RKO (cell line): Measurements from ENCODE around the gene PPM1G.
A peak's percentile ranks its signal among the peaks of the same experiment; 100 is the strongest.
"Not testable (repeated sequence)": the region's sequence is repeated elsewhere in the genome, so short reads cannot be mapped to it uniquely, and the experiment has no call there.

ENCODE experiments used
- DNase-seq: peaks from one replicate; pipeline ENCODE4 v3.0.0-alpha.2; 2016; ENCODE audit warnings: low spot score

PPM1G gene, protein sequence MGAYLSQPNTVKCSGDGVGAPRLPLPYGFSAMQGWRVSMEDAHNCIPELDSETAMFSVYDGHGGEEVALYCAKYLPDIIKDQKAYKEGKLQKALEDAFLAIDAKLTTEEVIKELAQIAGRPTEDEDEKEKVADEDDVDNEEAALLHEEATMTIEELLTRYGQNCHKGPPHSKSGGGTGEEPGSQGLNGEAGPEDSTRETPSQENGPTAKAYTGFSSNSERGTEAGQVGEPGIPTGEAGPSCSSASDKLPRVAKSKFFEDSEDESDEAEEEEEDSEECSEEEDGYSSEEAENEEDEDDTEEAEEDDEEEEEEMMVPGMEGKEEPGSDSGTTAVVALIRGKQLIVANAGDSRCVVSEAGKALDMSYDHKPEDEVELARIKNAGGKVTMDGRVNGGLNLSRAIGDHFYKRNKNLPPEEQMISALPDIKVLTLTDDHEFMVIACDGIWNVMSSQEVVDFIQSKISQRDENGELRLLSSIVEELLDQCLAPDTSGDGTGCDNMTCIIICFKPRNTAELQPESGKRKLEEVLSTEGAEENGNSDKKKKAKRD

DNA sequence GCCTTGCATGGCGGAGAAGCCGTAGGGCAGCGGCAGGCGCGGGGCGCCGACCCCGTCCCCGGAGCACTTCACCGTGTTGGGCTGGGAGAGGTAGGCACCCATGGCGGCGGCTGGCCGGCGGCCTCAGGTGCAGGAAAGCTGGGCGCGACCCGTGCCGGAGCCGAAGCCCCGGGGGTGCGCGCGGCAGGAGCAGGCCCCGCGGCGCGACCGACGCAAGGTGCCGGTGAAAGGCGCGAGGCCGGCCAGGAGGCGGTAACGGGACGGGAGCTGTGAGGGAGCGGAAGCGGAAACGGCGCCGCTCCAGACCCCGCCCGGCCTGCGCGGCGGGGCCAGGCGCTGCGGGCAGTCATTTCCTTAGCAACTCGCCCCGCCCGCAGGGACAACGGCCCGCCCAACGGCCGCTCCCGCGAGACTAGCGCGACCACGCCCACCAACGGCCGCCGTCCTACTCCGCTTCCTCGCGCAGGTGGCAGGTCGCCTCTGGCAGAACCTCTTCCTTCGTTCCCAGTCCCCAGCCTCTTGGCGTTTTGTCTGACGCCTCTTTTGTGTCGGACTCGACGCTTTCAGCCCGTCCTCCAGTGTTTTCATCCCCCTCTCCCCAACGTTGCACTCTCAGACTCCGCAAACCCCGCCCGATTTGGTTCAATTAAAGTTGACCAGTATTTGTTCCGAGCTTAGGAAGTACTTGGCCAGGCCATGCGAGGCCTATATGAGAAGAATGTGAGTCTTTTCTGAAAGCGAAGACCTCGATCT is at the start of gene PPM1G:
Gene PPM1G, minus strand, starts transcription at position 271 of the 753 bp plus-strand sequence. Its CDS starts 169 bp downstream, at position 102.
- DNase-seq: peak; percentile 95

DNA sequence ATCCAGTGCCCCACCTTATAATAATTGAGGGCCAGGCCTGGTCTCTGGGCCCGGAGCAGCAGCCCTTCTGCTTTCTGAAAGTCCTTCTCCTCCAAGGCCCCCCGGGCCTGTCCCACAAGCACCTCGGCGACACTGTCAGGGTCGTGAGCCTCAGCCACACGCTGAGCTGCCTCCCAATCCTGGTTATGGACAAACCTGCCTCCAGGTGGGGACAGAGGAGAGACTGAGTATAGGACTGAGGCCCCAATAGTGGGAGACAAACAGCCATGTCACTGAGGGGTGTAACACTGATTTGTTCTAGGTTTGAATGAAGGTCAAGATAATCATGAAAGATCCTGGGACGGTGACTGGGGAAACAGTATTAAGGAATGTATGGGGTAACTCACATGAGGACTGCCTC is 44.6 kb upstream of the PPM1G start:
- no peak for DNase-seq

DNA sequence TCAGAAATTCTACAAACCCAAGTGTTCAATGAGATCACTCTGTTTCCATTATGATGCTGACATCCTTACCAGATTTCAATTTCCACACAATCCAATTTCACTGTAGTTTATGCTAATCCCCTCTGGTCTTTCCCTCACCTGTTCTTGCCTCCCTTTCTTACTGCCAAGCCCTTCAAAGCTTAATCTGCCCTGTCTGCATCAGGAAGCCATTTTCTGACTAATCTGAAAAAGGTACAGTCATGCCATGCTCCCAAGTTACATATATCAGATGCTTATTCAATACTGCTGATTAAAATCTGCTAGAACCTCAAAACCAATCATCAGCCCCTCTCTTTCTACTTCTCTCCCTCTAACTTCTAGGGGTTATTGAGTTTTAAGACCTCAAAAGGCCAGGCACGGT is 41.7 kb upstream of the PPM1G start:
- DNase-seq: no peak

DNA sequence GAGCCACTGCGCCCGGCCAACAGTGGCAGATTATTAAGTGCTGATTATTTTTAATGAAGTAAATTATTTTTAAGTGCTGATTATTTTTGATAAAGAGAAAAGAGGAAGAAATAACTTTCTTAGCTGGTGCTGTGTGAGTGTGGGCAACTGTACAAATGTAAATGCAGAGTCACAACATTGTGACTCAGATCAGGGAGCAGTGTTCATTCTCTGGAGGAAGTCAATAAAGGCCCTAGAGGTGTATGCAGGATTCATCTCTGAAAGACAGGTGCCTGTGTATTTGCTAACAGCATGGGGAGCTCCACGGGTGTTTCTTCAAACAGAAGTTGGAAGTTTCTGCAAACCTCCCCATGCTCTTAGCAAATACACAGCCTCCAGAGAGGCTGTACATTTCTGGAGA is 39.0 kb upstream of the PPM1G start:
- DNase-seq: no peak

DNA sequence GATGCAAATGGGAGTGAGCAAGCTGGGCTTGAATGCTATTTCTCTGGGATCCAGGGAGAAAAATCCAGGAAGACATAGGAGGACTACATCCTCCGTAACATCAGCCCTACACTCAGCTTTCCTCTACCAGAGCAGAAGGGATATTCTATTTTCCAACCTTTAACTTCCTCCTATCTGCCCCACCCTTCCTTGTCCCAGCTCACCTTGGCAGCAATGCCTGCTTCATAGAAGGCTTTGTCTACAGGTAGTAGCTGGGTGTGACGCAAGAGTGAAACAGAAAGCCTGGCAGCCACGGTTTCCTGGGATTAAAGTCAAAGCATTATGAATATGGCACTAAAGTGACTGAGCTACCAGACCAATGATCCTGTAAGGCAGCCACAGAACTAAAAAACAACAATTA is 36.7 kb upstream of the PPM1G start:
- no peak for DNase-seq

DNA sequence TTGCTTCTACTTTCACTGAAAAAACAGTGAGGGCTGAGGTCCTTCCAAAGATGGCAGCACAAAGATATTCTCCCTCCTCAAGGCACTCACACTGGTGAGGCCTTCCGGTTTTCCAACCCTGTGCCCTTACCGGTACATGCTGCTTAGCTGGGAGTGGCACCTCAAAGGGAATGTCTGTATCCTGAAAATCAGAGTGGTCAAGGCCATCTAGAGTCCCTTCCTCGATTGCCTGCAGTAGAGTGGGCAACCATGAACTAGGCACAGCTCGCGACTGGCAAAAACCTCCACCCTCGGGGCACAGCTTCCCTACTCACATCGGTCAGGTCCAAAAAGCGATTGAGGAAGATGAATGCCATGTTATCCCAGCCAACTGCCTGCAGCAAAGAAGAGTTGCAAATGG is 36.2 kb upstream of the PPM1G start:
- no peak for DNase-seq

DNA sequence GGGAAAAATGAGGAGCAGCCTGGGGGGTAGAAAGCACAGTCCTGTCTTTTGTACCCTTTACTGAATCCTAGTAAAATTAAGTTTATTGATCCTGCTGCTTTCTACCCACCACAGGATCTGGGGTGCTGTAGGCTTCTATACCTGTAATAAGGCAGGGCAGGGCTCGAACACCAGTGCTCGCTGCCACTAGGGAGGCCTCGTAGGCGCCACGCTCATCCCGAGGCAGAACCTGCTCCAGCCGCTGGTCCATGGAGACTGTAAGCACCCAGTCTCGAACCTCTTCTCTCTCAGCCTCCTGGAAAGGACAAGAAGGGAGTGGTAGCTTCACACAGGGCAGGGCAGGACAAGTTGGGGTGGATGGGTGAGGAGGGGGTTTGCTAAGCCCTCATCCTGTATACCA is 35.8 kb upstream of the PPM1G start:
- no peak for DNase-seq

DNA sequence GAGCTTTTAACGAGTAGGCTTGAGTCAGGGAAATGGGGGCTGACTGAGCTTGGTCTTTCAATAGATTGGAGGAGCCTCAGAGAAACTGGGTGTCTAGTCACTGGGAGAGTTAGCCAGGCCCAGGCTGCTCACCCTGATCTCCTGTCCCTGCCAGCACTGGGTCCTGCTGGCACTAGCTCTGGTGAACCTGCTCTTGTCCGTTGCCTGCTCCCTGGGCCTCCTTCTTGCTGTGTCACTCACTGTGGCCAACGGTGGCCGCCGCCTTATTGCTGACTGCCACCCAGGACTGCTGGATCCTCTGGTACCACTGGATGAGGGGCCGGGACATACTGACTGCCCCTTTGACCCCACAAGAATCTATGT is 33.5 kb upstream of the PPM1G start:
- no peak for DNase-seq

DNA sequence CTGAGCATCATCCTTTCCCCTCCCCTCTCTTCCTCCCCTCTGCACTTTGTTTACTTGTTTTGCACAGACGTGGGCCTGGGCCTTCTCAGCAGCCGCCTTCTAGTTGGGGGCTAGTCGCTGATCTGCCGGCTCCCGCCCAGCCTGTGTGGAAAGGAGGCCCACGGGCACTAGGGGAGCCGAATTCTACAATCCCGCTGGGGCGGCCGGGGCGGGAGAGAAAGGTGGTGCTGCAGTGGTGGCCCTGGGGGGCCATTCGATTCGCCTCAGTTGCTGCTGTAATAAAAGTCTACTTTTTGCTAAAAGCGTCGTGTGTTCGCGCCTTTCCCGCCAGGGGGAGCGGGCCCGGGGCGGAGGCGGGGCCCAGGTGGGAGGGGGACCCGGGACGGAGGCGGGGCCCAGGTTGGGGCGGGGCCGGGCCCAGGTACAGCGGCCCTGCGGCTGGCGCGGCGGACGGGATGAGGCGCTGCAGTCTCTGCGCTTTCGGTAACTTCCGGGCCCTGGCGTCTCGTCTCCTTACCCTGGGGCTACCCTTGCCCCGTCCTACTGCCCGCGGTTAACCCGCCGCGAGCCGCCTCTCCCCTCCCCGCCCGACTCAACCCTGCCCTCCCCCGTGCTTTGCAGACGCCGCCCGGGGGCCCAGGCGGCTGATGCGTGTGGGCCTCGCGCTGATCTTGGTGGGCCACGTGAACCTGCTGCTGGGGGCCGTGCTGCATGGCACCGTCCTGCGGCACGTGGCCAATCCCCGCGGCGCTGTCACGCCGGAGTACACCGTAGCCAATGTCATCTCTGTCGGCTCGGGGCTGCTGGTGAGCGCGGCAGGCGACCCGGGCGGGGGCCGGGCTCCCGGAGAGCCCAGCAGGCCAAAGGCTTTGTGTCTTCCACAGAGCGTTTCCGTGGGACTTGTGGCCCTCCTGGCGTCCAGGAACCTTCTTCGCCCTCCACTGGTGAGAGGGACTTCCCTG is 32.8 kb upstream of the PPM1G start, which contains the start of gene KRTCAP3:
Gene KRTCAP3, plus strand, starts transcription at position 424 of the 962 bp plus-strand sequence. Its CDS starts 32 bp downstream, at position 456.
- no peak for DNase-seq

DNA sequence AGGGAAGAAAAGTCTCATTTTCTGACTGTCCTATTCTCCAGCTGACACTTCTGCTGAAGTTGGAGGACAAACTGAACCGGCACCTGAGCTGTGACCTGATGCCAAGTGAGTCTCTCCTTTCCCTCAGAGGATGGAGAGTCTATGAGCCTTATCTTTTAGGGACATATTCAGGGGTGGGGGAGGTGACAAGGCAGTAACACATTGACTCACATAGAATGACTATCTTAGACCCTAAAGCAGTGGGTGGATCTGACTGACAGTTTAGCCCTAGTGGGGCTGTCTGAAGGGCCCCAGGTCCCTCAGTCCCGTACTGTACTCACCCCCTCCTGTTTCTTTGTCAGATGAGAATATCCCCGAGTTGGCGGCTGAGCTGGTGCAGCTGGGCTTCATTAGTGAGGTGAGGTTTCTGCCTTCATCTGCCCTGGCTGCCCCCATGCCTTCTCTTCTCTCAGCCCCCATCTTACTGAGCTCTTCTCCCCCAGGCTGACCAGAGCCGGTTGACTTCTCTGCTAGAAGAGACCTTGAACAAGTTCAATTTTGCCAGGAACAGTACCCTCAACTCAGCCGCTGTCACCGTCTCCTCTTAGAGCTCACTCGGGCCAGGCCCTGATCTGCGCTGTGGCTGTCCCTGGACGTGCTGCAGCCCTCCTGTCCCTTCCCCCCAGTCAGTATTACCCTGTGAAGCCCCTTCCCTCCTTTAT is 32.0 kb upstream of the PPM1G start:
- no peak for DNase-seq

DNA sequence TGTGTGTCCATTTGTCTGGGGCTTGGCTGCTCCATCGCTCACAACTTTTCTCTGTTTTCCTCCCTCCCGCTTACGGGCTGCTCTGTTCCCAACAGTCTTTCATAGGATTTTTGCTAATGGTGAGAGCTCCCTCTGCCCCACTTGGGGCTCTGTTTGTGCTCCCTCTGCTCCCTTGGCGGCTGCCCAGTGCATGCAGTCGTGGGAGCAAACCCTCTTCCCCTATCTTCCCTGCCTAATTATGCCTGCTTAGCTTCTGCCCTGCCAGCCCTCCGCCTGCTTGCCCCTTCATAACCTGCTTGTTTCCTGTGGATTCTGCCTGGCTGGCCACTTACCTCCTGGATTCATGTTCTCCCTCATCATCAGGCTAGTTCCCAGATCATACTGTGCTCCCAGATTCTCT is 26.2 kb upstream of the PPM1G start:
- DNase-seq: no peak

DNA sequence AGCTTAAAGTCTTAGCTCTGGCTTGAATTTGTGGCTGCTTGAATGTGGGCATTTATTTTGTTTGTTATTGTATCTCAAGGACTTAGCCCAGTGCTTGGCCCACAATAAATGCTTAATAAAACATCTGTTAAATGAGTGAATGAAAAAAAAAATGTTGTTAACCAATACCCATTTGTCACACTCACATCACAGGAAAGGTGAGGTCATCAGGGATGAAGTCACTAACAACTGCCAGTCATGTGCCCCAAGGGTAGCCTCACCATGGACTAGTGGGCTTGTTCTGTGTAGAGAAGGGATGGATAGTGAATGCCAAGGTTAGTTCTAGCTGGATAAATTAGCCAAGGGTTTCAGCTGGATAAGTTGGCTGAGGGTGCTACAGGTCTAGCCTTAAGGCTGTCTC is 22.0 kb upstream of the PPM1G start:
- DNase-seq: peak; percentile 84

DNA sequence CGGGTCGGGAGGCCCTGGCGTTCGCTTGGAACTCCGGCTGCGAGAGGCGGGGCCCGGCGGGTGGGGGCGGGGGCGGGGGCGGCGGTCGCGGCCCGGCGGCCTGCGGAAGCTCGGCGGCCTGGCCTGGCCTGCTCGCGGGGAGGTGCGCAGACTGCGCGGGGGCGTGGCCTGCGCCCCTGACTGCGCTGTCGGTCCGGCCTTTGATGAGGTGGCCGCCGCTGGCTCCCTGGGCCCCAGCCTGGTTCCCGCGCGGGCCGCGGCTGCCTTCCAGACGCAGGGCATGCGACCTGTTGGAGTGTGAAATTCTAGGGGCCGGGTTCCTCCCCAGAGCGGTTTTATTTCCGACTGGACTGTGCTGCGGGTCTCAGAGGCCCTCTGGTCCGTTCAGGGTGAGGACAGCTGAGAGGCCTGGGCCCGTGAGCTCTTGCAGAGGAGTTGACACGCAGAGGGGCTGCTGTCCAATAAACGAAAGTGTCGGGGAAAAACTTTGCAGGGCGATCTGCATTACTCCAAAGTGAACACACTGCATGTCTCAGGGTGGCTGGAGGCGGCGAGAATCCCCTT is 19.7 kb upstream of the PPM1G start:
- DNase-seq: peak; percentile 90

DNA sequence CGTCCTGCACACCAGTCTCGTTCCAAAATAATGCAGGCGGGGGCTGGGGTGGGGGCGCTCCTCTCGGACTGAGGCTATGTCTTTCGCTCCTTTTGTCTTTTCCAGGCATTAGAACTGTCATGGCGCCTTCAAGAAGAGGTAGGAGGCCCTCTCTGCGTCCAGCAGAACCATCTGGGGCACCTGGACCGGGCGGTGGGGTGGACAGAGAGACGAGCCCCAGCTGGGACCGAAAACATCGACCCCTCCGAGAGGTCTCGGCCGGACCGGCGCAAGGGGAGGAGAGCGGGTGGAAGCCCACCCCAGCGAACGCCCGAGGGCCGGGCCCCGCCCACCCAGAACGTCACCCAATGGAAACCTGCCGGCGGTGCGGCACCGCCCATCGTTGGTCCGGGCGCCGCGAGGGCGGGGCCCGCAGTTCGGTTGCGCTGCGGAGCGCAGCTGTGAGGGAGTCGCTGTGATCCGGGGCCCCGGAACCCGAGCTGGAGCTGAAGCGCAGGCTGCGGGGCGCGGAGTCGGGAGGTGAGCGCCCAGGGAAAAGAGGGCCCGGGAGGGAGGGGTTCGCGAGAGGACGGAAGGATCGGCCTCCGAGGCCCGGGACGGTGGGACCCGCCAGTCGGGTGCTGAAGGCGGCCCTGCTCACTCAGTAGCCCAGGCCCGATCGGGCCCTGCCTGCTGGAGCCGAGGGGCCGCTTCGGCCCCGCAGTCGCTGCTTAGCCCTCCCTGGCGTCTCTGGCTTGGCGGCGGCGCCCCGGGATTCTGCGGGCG is 19.0 kb upstream of the PPM1G start, which contains the start of gene NRBP1:
Gene NRBP1, plus strand, starts transcription at position 419 of the 765 bp plus-strand sequence. CDS start 4,643 bp downstream, outside the sequence.
- DNase-seq: peak; percentile 92

DNA sequence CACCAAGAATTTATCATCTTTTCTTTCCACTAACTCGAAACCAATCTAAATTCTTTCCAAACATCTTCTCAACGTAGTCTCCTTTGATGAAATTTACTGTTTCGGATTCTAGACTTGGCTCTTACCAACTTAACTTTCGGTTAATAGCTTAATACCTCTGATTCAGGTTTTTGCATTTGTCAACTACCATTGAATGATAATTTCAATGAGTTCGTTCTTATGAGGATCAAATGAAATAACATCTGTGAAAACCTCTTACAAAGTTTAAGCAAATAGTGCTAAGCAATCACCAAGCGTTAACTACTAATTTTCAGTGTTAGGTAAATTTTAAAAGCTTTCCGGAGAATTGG is 18.4 kb upstream of the PPM1G start:
- no peak for DNase-seq

DNA sequence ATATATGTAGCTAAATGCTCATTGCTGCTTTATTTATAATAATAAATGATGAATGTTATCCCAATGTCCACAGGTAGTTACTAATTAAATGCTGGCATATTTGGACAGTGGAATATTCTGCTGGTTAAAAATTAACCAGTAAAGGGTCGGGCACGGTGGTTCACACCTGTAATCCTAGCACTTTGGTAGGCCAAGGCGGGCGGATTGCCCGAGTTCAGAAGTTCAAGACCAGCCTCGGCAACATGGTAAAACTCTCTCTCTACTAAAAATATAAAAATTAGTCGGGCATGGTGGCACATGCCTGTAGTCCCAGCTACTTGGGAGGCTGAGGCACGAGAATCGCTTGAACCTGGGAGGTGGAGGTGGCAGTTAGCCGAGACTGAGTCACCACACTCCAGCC is 15.6 kb upstream of the PPM1G start:
- not testable (repeated sequence) for DNase-seq

DNA sequence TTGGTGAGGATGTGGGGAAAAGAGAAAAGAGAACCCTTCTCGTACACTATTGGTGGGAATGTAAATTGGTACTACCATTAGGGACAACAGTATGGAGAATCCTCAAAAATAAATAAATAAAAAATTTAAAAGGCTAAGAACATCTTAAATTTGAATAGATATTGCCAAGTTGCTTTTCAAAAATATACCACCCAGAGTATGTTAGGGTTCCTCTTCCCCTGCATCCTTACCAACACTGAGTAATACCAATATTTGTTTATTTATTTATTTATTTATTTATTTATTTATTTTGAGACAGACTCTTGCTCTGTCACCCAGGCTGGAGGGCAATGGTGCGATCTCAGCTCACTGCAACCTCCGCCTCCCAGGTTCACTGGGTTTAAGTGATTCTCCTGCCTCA is 13.6 kb upstream of the PPM1G start:
- no peak for DNase-seq

DNA sequence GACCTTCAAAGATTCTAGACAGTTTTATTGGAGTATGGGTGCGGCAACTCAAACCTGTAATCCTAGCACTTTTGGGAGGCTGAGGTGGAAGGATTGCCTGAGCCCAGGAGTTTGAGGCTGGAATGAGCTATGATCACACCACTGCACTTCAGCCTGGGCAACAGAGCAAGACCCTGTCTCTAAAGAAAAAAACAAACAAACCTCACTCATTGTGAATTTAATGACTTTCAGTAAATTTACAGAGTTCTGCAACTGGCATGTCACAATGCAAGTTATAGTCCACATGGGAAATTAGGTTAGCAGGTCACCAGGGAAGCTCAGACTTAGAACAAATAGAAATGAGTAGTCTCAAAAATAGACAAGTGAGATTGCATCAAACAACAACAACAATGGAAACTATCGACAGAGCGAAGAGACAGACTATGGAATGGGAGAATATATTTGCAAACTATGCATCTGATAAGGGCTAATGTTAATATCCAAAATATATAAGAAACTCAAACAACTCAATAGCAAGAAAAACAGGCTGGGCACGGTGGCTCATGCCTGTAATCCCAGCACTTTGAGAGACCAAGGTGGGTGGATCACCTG is 12.4 kb upstream of the PPM1G start:
- no peak for DNase-seq

DNA sequence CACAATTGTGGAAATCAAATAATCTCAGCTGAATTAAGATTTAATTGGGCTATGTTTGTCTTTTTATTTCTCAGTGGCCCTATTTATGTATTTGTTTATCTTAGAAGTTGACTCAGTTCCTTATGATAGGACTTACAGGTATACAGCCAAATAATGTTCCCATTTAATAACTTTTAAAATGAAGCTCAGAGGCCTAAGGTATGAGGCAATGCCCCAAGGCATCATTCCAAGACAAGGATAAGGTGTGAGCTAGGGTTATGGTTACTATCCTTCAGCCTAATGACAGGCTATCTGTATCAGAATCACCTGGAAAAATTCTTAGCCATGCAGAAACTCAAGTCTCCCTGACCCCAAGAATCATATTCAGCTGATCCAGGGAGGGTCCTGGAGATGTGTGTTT is 11.6 kb upstream of the PPM1G start:
- DNase-seq: no peak

DNA sequence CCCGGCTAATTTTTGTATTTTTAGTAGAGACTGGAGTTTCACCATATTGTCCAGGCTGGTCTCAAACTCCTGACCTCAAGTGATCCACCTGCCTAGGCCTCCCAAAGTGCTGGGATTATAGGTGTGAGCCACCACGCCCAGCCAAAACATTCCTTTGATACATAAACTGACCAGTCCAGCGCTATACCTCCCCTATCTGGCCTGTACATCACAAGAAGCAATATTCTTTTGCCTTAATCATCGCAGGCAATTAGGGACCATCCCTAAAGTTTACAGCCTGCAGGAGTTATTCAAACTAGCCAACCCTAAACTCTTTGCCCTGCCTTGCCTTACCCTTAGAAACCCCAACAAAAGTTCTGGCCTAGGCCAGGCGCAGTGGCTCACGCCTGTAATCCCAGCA is 6.8 kb upstream of the PPM1G start:
- DNase-seq: no peak
